ENCODE data around the gene OVCH2. TPM values are rescaled to one million over a fixed set of nuclear protein-coding genes. Genes with fewer than 3 reads are reported as not detected.

The OVCH2 gene
- total RNA-seq, 1 experiment from 2014 or later: not detected

Other genes with a start within 250 kb of the OVCH2 start
- gene OLFML1, start 221.0 kb downstream of the OVCH2 start, total RNA-seq (2014; rRNA removed; shearing (Covaris generic)): not detected in 2 replicates
- gene PPFIBP2, start 192.5 kb downstream of the OVCH2 start, total RNA-seq (2014; rRNA removed; shearing (Covaris generic)): 3.9 and 4.5 TPM in 2 replicates
- gene CYB5R2, start 33.0 kb downstream of the OVCH2 start, total RNA-seq (2014; rRNA removed; shearing (Covaris generic)): not detected in 2 replicates
- not detected in 2 replicates for gene OR5P2, start 90.5 kb upstream of the OVCH2 start, total RNA-seq (2014; rRNA removed; shearing (Covaris generic))
- not detected in 2 replicates for gene OR5P3, start 124.4 kb upstream of the OVCH2 start, total RNA-seq (2014; rRNA removed; shearing (Covaris generic))
- not detected in 2 replicates for gene OR10A6, start 224.8 kb upstream of the OVCH2 start, total RNA-seq (2014; rRNA removed; shearing (Covaris generic))
- gene OR10A3, start 235.2 kb upstream of the OVCH2 start, total RNA-seq (2014; rRNA removed; shearing (Covaris generic)): not detected in 2 replicates

Data from SJCRH30 (cell line).